GM10266 (cell line): Measurements from ENCODE around the gene RNF227.
"Not testable (repeated sequence)": the region's sequence is repeated elsewhere in the genome, so short reads cannot be mapped to it uniquely, and the experiment has no call there.

Experiments
- DNase-seq: peaks from one replicate; pipeline ENCODE4 v3.0.0; 2012; ENCODE audit errors: extremely low spot score
- TF ChIP-seq, protein P1 (sequence below): IDR thresholded peaks from 2 replicates; pipeline ENCODE4 v1.5.1; 2012; ENCODE audit warnings: mild to moderate bottlenecking, low read depth; ENCODE audit not compliant: control insufficient read depth, insufficient read depth; ENCODE audit errors: missing control alignments

The RNF227 gene

DNA sequence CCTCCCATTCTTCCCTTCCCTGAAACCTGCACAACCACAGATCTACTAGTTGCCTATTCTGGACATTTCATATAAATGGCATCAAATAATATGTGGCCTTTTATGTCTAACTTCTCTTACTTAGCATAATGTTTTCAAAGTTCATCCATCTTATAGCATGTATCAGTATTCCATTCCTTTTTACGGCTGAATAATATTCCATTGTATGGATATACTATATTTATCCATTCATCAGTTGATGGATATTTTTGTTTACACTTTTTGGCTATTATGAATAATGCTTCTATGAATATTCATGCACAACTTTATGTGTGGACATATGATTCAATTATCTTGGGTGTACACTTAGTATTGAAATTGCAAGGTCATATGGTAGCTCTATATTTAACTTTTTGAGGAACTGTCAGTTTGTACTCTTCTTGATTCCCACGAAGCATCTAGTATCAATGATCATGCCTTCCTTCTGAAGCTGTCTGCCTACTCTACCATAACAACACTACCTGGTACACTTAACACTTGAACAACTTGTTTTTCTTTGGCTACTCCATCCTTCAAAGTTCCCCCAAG lies 40.2 kb downstream of the RNF227 start:
- TF ChIP-seq, protein P1, sequence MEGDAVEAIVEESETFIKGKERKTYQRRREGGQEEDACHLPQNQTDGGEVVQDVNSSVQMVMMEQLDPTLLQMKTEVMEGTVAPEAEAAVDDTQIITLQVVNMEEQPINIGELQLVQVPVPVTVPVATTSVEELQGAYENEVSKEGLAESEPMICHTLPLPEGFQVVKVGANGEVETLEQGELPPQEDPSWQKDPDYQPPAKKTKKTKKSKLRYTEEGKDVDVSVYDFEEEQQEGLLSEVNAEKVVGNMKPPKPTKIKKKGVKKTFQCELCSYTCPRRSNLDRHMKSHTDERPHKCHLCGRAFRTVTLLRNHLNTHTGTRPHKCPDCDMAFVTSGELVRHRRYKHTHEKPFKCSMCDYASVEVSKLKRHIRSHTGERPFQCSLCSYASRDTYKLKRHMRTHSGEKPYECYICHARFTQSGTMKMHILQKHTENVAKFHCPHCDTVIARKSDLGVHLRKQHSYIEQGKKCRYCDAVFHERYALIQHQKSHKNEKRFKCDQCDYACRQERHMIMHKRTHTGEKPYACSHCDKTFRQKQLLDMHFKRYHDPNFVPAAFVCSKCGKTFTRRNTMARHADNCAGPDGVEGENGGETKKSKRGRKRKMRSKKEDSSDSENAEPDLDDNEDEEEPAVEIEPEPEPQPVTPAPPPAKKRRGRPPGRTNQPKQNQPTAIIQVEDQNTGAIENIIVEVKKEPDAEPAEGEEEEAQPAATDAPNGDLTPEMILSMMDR = no peak
- no peak for DNase-seq

DNA sequence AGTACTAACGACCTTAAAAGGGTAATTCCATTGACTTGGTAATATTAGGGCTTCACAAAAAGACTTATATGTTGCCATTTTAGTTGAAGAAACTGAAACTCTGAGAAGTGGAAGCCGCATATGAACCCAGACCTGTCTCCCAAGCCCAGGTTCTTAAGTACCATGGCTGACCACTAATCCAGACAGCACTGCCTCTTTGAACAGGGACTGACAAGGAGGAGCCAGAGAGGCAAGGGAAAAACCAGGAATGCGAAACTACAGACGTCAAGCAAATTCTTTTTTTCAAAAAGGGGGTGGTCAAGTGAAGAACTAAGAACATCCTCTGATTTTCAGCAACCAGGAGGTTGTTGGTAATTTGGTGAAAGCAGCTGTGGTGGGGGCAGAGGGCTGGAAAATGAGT lies 43.0 kb downstream of the RNF227 start:
- no peak for DNase-seq
- TF ChIP-seq, protein P1 = no peak

DNA sequence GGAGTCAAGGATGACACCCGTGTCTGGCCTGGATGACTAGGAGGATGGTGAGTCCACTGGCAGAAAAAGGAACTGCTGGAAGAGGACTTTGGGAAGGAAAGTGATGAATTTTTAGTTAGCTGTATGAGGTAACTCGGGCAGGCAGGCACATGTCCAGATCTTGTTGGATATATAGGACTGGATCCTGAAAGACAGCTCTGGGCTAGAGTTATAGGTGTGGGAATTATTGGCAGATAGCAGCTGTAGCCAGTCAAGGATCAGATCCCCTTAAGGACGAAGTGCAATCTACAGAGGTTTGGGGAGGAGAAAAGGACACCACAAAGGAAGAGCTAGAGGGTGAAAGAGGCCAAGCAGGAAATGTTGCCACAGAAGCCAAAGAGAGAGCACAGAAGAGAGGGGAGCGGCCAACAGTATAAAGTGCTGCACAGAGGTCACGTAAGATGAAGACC lies 48.2 kb downstream of the RNF227 start:
- TF ChIP-seq, protein P1 = no peak
- no peak for DNase-seq

DNA sequence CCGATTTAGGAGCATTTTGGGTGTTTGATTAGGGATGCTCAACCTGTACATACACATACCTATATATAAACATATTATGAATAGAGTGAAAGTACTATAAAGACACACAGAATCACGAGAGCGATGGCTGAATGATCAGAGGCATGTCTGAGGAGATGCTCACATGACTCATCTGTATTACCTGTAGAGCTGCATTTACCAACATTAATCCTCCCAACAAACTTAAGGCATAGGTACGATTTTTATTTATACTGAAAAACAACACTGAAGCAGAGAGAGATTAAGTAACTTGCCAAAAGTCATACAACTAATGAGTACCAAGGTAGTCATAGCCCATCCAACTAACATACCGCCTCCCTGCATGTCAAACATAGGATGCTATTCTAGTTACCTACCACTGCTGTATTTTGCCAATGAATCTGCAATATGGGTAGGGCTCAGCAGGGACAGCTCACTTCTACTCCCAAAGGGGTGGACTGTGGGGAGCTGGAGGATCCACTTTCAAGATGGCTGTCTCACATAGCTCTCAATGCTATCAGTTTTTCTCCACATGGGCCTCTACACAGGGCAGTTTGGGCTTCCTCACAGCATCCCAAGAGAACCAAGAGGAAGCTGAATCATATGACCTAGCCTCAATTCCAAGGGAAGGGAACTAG lies 51.0 kb downstream of the RNF227 start:
- no peak for DNase-seq
- TF ChIP-seq, protein P1 = no peak

DNA sequence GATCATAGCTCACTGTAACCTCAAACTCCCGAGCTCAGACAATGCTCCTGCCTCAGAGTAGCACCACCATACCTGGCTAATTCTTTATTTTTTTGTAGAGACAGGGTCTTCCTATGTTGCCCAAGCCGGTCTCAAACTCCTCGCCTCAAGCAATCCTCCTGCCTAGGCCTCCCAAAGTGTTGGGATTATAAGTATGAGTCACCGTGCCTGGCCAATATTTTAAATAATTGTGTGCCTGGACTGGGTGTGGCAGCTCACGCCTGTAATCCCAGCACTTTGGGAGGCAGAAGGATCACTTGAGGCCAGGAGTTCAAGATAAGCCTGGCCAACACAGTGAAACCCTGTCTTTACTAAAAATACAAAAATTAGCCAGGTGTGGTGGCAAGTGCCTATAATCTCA lies 51.7 kb downstream of the RNF227 start:
- not testable (repeated sequence) for DNase-seq
